HAP-1 (cell line): Measurements from ENCODE around the gene ABCG4.
"Not testable (repeated sequence)": the region's sequence is repeated elsewhere in the genome, so short reads cannot be mapped to it uniquely, and the experiment has no call there.

Source experiments
- DNase-seq, 2 experiments: peaks; one replicate each; pipeline ENCODE4 v3.0.0-alpha.2; 2016 to 2020; ENCODE audit warnings: low spot score in 2 of 2
- H3K27me3 ChIP-seq: fragments of 250-450 bp; sonication (Bioruptor Pico); 2 replicates; pipeline ENCODE4 v1.5.1; 2020; ENCODE audit warnings: low read depth, mild to moderate bottlenecking, moderate library complexity
- H3K36me3 ChIP-seq: fragments of 250-450 bp; sonication (Bioruptor Pico); replicated peaks from 2 replicates; pipeline ENCODE4 v1.5.1; 2020; ENCODE audit warnings: mild to moderate bottlenecking
- H3K4me1 ChIP-seq: fragments of 250-450 bp; sonication (Bioruptor Pico); 2 replicates; pipeline ENCODE4 v1.5.1; 2020; ENCODE audit warnings: mild to moderate bottlenecking
- H3K4me3 ChIP-seq: fragments of 250-450 bp; sonication (Bioruptor Pico); 2 replicates; pipeline ENCODE4 v1.5.1; 2020; ENCODE audit warnings: mild to moderate bottlenecking, moderate library complexity
- H3K9me3 ChIP-seq: fragments of 250-450 bp; sonication (Bioruptor Pico); 2 replicates; pipeline ENCODE4 v1.5.1; 2020; ENCODE audit warnings: mild to moderate bottlenecking, moderate library complexity
- in situ Hi-C: fragments of 300-500 bp; cut with MboI; formaldehyde crosslinking; loops from 3 replicates; pipeline ENCODE4 v1.14.3; 2020; ENCODE audit warnings: low sequenced_read_pairs, inconsistent platforms, mixed read lengths

The ABCG4 gene

GRCh38 chr11:119152604-119153003 is 3.8 kb downstream of the ABCG4 start:
- Histone ChIP-seq H3K9me3 (no peaks in the 10 kb centered on the region), H3K27me3 (no peaks in the 10 kb centered on the region), H3K4me1 (peaks cover 4% of the 10 kb centered on the region; the same call in 1 of the 2 replicates), H3K36me3 (no peaks in the 10 kb centered on the region), H3K4me3 (no peak overlapping the region)
- in situ Hi-C loops, result no loop called here
- no peak for DNase-seq

DNA sequence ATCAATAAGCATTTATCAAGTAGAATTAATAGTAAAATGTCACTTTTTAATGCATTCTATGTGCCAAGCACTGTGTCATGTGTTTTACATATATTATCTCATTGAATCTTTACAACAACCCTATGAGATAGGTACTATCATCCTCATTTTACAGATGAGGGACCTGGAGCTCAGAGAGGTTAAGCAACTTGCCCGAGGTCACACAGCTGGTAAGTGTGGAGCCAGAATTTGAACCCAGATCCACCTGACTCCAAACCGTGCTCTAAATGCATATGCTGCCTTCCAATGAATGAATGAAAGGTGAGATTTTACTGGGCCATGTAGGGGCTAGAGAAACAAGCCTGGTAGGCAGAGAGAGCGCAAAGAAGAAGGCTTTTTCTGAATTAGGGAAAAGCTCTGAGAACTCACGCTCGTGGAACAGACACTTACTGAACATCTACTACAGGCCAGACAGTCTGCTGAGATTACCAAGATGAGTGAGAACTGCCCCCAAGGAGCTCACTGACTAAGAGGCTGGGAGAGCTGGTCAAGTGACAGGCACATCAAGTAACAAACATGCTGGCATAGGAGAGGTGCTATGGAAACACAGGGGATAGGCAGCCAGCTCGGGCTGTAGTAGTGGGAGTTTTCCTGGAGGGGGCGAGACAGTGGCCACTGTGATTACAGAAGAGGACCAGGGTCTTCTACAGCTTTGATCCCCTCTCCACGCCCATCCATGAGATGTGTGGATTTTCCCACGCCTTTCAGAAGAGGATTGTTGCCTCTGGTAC is 4.4 kb downstream of the ABCG4 start:
- DNase-seq, result no peak
- Histone ChIP-seq H3K36me3 (no peaks in the 10 kb centered on the region), H3K9me3 (no peaks in the 10 kb centered on the region), H3K27me3 (no peaks in the 10 kb centered on the region), H3K4me3 (no peak overlapping the region), H3K4me1 (peaks cover 4% of the 10 kb centered on the region; the same call in 1 of the 2 replicates)
- in situ Hi-C loops, result no loop called here

DNA sequence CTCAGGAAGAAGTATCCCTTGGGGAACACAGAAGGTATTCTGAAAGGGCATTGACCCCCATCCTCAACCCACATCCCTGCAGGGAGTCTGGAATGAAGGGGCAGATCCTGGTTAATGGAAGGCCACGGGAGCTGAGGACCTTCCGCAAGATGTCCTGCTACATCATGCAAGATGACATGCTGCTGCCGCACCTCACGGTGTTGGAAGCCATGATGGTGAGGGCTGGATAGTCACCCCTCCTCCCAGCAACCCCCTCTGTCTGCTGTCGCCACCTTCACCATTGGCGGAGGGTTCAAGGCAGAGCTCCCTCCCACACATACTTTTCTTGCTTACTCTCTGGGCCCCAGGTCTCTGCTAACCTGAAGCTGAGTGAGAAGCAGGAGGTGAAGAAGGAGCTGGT is 5.3 kb downstream of the ABCG4 start:
- Histone ChIP-seq H3K9me3 (no peaks in the 10 kb centered on the region), H3K4me1 (no peaks in the 10 kb centered on the region; the same call in 1 of the 2 replicates), H3K27me3 (no peaks in the 10 kb centered on the region), H3K36me3 (no peaks in the 10 kb centered on the region), H3K4me3 (no peak overlapping the region)
- DNase-seq, result no peak
- in situ Hi-C loops, result no loop called here

DNA sequence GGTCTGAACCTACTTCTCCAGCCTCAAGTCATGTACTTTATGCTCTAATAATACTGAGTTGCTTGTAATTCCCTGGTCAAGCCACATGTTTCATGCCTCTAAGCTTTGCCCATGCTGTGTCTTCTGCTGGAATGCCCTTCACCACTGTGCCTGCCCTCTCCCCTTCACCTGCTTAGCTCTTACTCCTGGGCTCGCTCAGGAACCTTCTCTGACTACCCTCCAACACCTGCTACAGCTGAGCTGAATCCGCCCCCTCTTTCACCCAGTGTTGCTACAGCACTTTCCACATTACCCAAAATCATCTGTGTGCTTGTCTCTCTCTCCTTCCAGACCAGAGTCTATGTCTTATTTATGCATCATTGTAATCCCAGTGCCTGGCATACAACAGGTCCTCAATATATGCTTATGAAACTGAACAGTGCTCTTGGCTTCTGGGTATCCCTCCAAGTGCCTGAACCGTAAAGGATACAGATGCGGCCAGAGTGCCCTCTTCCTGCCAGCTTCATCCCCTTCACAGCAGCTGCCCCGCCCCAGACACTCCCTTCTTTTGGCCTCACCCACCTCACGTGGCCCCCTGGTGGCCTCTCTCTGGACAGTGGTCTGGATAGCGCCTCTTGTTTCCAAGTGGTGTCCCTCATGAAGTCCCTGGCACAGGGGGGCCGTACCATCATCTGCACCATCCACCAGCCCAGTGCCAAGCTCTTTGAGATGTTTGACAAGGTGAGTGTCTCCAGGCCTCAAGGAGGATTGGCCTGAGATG is 7.1 kb downstream of the ABCG4 start:
- peak in 1 of 2 experiments; percentile 64 for DNase-seq
- H3K4me3 ChIP-seq, result no peak overlapping the region
- no peaks in the 10 kb centered on the region for H3K9me3 ChIP-seq
- in situ Hi-C loops, result no loop called here
- no peaks in the 10 kb centered on the region for H3K4me1 ChIP-seq
- H3K36me3 ChIP-seq, result no peaks in the 10 kb centered on the region
- H3K27me3 ChIP-seq, result no peaks in the 10 kb centered on the region

DNA sequence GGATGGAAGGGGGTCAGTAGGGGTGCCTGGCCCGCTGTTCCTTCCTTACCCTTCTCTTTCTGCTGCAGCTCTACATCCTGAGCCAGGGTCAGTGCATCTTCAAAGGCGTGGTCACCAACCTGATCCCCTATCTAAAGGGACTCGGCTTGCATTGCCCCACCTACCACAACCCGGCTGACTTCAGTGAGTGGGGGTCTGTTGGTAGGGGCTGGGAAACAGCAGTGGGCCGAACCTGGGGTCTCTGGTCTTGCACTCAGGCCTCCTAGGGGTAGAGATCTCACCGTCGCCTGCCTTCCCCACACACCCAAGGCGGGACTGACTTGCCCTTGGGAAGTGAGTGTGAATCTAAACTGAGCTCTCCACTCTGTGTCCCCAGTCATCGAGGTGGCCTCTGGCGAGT is 7.6 kb downstream of the ABCG4 start:
- in situ Hi-C loops, result no loop called here
- no peak overlapping the region for H3K4me3 ChIP-seq
- H3K9me3 ChIP-seq, result no peaks in the 10 kb centered on the region
- no peaks in the 10 kb centered on the region for H3K27me3 ChIP-seq
- no peak for DNase-seq
- H3K4me1 ChIP-seq, result no peaks in the 10 kb centered on the region
- no peaks in the 10 kb centered on the region for H3K36me3 ChIP-seq

- no peaks in the 10 kb centered on the region for H3K4me1 ChIP-seq
These were observed 8.2 kb downstream of the ABCG4 start for GRCh38 chr11:119157063-119157462.

GRCh38 chr11:119158467-119158866 is 9.6 kb downstream of the ABCG4 start:
- Histone ChIP-seq H3K27me3 (no peaks in the 10 kb centered on the region), H3K36me3 (no peaks in the 10 kb centered on the region), H3K4me1 (no peaks in the 10 kb centered on the region), H3K9me3 (no peaks in the 10 kb centered on the region), H3K4me3 (no peak overlapping the region)
- DNase-seq, result no peak
- in situ Hi-C loops, result no loop called here

More at GRCh38 chr11:119157063-119157462, 8.2 kb downstream of the ABCG4 start:
- no peak for DNase-seq
- in situ Hi-C loops, result no loop called here
- no peaks in the 10 kb centered on the region for H3K27me3 ChIP-seq
- H3K36me3 ChIP-seq, result no peaks in the 10 kb centered on the region
- H3K4me3 ChIP-seq, result no peak overlapping the region
- H3K9me3 ChIP-seq, result no peaks in the 10 kb centered on the region

GRCh38 chr11:119160151-119160550 is 11.3 kb downstream of the ABCG4 start:
- no peak for DNase-seq
- Histone ChIP-seq H3K4me1 (no peaks in the 10 kb centered on the region), H3K9me3 (no peaks in the 10 kb centered on the region), H3K27me3 (no peaks in the 10 kb centered on the region), H3K36me3 (no peaks in the 10 kb centered on the region), H3K4me3 (no peak overlapping the region)
- in situ Hi-C loops, result loop anchor here (5.0 kb wide), 1 partner anchor 48 kb away; no protein-coding TSS in a partner anchor

GRCh38 chr11:119161871-119162270 is 13.0 kb downstream of the ABCG4 start:
- no peaks in the 10 kb centered on the region for H3K9me3 ChIP-seq
- no peaks in the 10 kb centered on the region for H3K36me3 ChIP-seq
- no peak for DNase-seq
- no peak overlapping the region for H3K4me3 ChIP-seq
- H3K4me1 ChIP-seq, result no peaks in the 10 kb centered on the region
- H3K27me3 ChIP-seq, result no peaks in the 10 kb centered on the region
- in situ Hi-C loops, result loop anchor here (5.0 kb wide), 1 partner anchor 50 kb away; no protein-coding TSS in a partner anchor

- in situ Hi-C loops, result no loop called here
- H3K36me3 ChIP-seq, result no peaks in the 10 kb centered on the region
- DNase-seq, result no peak
- no peaks in the 10 kb centered on the region for H3K27me3 ChIP-seq
- no peaks in the 10 kb centered on the region; the same call in 1 of the 2 replicates for H3K4me1 ChIP-seq
- no peak overlapping the region for H3K4me3 ChIP-seq
- H3K9me3 ChIP-seq, result no peaks in the 10 kb centered on the region
These were observed 17.7 kb downstream of the ABCG4 start for GRCh38 chr11:119166368-119167076.

DNA sequence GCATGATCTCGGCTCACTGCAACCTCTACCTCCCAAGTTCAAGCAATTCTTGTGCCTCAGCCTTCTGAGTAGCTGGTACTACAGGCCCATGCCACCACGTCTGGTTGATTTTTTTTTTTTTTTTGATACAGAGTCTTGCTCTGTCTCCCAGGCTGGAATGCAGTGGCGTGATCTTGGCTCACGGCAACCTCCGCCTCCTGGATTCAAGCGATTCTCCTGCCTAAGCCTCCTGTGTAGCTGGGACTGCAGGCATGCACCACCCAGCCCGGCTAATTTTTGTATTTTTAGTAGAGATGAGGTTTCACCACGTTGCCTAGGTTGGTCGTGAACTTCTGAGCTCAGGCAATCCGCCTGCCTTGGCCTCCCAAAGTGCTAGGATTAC is 18.2 kb downstream of the ABCG4 start:
- H3K4me3 ChIP-seq, H3K9me3 ChIP-seq, in situ Hi-C loops, DNase-seq, H3K4me1 ChIP-seq, H3K27me3 ChIP-seq, H3K36me3 ChIP-seq: not testable (repeated sequence)

- Histone ChIP-seq H3K27me3 (no peaks in the 10 kb centered on the region), H3K9me3 (no peaks in the 10 kb centered on the region), H3K4me1 (no peaks in the 10 kb centered on the region; the same call in 1 of the 2 replicates), H3K36me3 (0 out of 2 replicates have a peak, but pooled peaks cover 3% of the 10 kb centered on the region), H3K4me3 (no peak overlapping the region)
- DNase-seq, result no peak
- in situ Hi-C loops, result no loop called here
These were observed 19.1 kb downstream of the ABCG4 start for GRCh38 chr11:119167933-119168332.

GRCh38 chr11:119168471-119169281 is 19.8 kb downstream of the ABCG4 start, which contains the start of gene NLRX1:
TSS of gene NLRX1 (plus strand) at chr11:119168725. CDS start at chr11:119171404, 2,679 bp downstream.
- Histone ChIP-seq H3K4me3 (peak within 1 kb of the TSS; percentile 58), H3K4me1 (no peaks in the 10 kb centered on the region; the same call in 1 of the 2 replicates), H3K27me3 (no peaks in the 10 kb centered on the region), H3K36me3 (peaks cover 5% of the 10 kb centered on the region; the same call in 1 of the 2 replicates), H3K9me3 (no peaks in the 10 kb centered on the region)
- in situ Hi-C loops, result no loop called here
- peak; percentile 66 to 89 for DNase-seq
